GM12864 (cell line): ENCODE data around the gene LPIN3.

Experiments used
- DNase-seq: peaks from one replicate; pipeline ENCODE4 v3.0.0-alpha.2; 2011; ENCODE audit warnings: low read depth
- H3K4me3 ChIP-seq: 2 replicates; pipeline ENCODE4 v1.5.1; 2011; ENCODE audit warnings: mild to moderate bottlenecking, low read depth, low read length, control low read depth
- TF ChIP-seq, protein P1 (sequence below): IDR thresholded peaks from 2 replicates; pipeline ENCODE4 v1.5.1; 2011; ENCODE audit warnings: low read depth, mild to moderate bottlenecking, moderate library complexity, low read length, control low read depth, inconsistent platforms; ENCODE audit errors: missing control alignments

The LPIN3 gene

GRCh38 chr20:41362748-41363140, 22.1 kb downstream of the LPIN3 start:
- no peak overlapping the region for H3K4me3 ChIP-seq
- no peak for DNase-seq
- TF ChIP-seq, protein P1, sequence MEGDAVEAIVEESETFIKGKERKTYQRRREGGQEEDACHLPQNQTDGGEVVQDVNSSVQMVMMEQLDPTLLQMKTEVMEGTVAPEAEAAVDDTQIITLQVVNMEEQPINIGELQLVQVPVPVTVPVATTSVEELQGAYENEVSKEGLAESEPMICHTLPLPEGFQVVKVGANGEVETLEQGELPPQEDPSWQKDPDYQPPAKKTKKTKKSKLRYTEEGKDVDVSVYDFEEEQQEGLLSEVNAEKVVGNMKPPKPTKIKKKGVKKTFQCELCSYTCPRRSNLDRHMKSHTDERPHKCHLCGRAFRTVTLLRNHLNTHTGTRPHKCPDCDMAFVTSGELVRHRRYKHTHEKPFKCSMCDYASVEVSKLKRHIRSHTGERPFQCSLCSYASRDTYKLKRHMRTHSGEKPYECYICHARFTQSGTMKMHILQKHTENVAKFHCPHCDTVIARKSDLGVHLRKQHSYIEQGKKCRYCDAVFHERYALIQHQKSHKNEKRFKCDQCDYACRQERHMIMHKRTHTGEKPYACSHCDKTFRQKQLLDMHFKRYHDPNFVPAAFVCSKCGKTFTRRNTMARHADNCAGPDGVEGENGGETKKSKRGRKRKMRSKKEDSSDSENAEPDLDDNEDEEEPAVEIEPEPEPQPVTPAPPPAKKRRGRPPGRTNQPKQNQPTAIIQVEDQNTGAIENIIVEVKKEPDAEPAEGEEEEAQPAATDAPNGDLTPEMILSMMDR = no peak

GRCh38 chr20:41363601-41364000, 23.0 kb downstream of the LPIN3 start:
- H3K4me3 ChIP-seq = no peak overlapping the region
- TF ChIP-seq, protein P1 = no peak
- DNase-seq = no peak

DNA sequence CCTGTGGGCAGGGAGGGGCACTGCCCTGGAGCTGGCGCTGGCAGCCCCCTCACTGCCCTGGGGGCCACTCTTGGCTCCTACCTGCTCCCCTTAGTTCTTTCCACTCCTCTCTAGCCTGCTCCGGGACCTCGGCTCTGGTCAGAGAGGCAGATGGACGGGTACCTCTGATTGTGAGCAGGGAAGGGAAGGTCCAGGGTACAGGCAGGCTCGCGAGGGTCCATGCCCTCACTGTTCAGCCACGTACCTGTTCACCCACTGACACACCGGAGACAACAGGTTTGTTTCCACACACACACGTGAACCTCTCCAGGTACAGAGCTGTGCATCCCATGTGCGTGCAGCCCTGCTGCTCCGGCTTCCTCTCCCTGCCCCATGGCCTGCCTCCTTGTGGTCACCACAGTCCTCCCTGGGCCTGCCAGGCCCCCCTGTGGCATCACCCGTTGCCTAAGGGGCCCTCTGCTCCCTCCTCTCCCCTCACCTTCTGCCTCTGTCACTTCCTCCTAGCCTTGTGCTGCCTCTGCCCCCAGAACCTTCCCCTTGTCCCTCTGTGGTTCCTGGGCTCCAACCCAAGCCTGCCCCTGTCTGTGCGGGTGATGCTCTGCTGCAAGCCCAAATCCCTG, 23.7 kb downstream of the LPIN3 start:
- TF ChIP-seq, protein P1 = no peak
- no peak overlapping the region for H3K4me3 ChIP-seq
- no peak for DNase-seq

DNA sequence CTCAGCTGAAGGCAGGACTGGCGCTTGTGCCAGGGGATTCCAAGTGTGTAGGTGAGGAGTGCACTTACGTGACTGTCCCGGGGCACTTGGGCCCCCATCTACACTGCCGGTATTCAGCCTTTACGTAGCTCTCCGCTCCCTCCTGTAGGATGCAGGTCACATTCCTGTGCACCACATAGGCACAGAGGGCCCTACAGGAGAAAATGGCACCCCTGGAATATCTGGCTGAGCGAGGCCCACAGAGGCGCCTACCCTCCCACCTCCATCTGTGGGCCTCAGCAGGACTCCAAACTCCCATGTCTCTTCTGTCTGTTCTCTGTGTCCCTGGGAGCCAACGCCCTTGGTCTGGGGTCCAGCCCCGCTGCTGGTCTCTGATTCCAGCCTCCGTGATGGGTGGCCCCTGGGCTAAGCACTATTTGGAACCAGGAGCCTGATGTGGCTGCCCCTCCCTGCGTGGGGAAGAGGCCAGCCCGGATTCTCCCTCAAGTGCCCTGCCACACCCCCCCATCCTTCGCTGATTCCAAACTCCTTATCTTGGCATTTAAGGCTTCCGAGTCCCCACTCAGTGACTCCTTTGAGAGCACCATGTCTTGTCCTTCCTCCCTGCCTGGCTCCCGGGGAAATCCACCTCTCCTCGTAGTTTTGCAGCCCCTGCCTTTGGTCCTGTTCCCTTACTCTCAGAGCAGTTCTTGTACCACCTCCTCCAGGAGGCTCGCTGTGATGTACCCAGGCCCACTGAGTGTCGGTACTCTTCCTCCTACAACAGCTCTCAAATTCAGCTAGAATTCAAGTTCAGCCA, 24.5 kb downstream of the LPIN3 start:
- no peak for DNase-seq
- no peak overlapping the region for H3K4me3 ChIP-seq
- TF ChIP-seq, protein P1 = no peak

- TF ChIP-seq, protein P1 = no peak
- no peak for DNase-seq
- H3K4me3 ChIP-seq = no peak overlapping the region
Measured at GRCh38 chr20:41365777-41366545, 25.3 kb downstream of the LPIN3 start.

GRCh38 chr20:41366546-41367392, 26.1 kb downstream of the LPIN3 start, which contains the start of gene EMILIN3:
Gene EMILIN3, minus strand, starts transcription at chr20:41366818. Its CDS starts 184 bp downstream, at chr20:41366634.
- DNase-seq = no peak
- H3K4me3 ChIP-seq = no peak within 1 kb of the TSS
- TF ChIP-seq, protein P1 = no peak
